SK-N-SH (cell line): ENCODE measurements around the gene MAP2K4.

Source experiments
- EP300 ChIP-seq, 2 experiments: IDR thresholded peaks; 2 replicates each; pipeline versions ENCODE4 v1.4.0 to v1.6.1; 2012; ENCODE audit warnings: borderline replicate concordance in 1 of 2, low read depth in 1 of 2, low read length in 1 of 2
- FOSL2 ChIP-seq: IDR thresholded peaks from 2 replicates; pipeline ENCODE4 v1.4.0; 2012; ENCODE audit warnings: low read depth, mild to moderate bottlenecking, moderate library complexity, borderline replicate concordance
- FOXM1 ChIP-seq: IDR thresholded peaks from 2 replicates; pipeline ENCODE4 v1.4.0; 2012; ENCODE audit warnings: low read depth, mild to moderate bottlenecking
- MXI1 ChIP-seq: IDR thresholded peaks from 2 replicates; pipeline ENCODE4 v1.6.1; 2012; ENCODE audit warnings: mild to moderate bottlenecking, low read depth, low read length, improper control_type of control experiment
- RXRA ChIP-seq: IDR thresholded peaks from 2 replicates; pipeline ENCODE4 v1.4.0; 2012; ENCODE audit warnings: low read depth, mild to moderate bottlenecking, borderline replicate concordance
- SIN3A ChIP-seq: IDR thresholded peaks from 2 replicates; pipeline ENCODE4 v1.6.1; 2012; ENCODE audit warnings: low read depth, mild to moderate bottlenecking, low read length, moderate library complexity, borderline replicate concordance
- SMC3 ChIP-seq: IDR thresholded peaks from 2 replicates; pipeline ENCODE4 v1.6.1; 2012; ENCODE audit warnings: low read depth, low read length, improper control_type of control experiment
- TF ChIP-seq, protein P1 (sequence below): fragments of 200-600 bp; sonication (generic); IDR thresholded peaks from 2 replicates; pipeline ENCODE4 v1.6.1; 2017; ENCODE audit warnings: antibody characterized with exemption, mild to moderate bottlenecking, moderate library complexity
- TF ChIP-seq, protein P2 (sequence below): IDR thresholded peaks from 2 replicates; pipeline ENCODE4 v1.6.1; 2012; ENCODE audit warnings: mild to moderate bottlenecking, low read depth, low read length, moderate library complexity
- TF ChIP-seq, protein P3 (sequence below): IDR thresholded peaks from 2 replicates; pipeline ENCODE4 v1.4.0; 2012; ENCODE audit warnings: low read depth

DNA sequence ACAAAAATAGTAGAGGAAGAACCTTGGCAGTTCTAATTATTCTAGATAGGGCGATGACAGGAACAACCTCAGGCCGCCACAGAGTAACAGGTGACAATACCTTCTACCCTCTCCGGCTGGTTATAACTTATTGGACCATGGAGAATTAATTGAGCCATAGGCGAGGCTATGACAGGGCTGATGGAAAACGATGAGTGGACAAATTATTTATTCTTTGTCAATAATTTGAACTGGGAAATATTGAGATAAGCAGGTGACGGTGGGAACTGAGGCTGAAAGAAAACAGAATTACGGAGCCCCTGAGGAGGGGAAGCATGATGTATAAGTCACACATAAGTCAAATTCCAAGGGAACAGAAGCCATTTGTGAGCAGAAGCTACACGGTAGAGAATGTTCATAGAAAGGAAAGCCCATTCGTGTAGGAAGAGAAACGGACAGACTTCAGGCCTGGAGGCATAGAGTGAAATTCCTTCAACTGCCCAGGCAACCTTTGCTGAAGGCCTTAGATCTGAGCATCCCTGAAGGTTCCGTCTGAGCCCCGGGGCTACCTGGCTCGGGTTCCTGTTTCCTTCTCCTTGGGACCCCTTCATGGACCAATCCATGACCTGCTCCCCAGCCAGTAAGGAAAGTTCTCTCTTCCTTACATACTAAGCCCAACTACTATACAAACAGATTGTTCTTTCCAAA, 158.1 kb downstream of the MAP2K4 start:
- TF ChIP-seq, protein P1, sequence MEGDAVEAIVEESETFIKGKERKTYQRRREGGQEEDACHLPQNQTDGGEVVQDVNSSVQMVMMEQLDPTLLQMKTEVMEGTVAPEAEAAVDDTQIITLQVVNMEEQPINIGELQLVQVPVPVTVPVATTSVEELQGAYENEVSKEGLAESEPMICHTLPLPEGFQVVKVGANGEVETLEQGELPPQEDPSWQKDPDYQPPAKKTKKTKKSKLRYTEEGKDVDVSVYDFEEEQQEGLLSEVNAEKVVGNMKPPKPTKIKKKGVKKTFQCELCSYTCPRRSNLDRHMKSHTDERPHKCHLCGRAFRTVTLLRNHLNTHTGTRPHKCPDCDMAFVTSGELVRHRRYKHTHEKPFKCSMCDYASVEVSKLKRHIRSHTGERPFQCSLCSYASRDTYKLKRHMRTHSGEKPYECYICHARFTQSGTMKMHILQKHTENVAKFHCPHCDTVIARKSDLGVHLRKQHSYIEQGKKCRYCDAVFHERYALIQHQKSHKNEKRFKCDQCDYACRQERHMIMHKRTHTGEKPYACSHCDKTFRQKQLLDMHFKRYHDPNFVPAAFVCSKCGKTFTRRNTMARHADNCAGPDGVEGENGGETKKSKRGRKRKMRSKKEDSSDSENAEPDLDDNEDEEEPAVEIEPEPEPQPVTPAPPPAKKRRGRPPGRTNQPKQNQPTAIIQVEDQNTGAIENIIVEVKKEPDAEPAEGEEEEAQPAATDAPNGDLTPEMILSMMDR: no peak
- TF ChIP-seq FOSL2: no peak
- no peak for TF ChIP-seq SIN3A
- TF ChIP-seq, protein P2, sequence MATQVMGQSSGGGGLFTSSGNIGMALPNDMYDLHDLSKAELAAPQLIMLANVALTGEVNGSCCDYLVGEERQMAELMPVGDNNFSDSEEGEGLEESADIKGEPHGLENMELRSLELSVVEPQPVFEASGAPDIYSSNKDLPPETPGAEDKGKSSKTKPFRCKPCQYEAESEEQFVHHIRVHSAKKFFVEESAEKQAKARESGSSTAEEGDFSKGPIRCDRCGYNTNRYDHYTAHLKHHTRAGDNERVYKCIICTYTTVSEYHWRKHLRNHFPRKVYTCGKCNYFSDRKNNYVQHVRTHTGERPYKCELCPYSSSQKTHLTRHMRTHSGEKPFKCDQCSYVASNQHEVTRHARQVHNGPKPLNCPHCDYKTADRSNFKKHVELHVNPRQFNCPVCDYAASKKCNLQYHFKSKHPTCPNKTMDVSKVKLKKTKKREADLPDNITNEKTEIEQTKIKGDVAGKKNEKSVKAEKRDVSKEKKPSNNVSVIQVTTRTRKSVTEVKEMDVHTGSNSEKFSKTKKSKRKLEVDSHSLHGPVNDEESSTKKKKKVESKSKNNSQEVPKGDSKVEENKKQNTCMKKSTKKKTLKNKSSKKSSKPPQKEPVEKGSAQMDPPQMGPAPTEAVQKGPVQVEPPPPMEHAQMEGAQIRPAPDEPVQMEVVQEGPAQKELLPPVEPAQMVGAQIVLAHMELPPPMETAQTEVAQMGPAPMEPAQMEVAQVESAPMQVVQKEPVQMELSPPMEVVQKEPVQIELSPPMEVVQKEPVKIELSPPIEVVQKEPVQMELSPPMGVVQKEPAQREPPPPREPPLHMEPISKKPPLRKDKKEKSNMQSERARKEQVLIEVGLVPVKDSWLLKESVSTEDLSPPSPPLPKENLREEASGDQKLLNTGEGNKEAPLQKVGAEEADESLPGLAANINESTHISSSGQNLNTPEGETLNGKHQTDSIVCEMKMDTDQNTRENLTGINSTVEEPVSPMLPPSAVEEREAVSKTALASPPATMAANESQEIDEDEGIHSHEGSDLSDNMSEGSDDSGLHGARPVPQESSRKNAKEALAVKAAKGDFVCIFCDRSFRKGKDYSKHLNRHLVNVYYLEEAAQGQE: no peak
- no peak for TF ChIP-seq SMC3
- no peak for TF ChIP-seq EP300 (IDR thresholded peaks at IDR 0.05; ENCODE audit: borderline replicate concordance in 1 of 2, low read depth in 1 of 2, low read length in 1 of 2)
- no peak for TF ChIP-seq MXI1
- TF ChIP-seq RXRA: no peak
- TF ChIP-seq FOXM1: no peak
- TF ChIP-seq, protein P3, sequence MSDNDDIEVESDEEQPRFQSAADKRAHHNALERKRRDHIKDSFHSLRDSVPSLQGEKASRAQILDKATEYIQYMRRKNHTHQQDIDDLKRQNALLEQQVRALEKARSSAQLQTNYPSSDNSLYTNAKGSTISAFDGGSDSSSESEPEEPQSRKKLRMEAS: no peak
